ENCODE results near the gene KRTAP4-2.

DNA sequence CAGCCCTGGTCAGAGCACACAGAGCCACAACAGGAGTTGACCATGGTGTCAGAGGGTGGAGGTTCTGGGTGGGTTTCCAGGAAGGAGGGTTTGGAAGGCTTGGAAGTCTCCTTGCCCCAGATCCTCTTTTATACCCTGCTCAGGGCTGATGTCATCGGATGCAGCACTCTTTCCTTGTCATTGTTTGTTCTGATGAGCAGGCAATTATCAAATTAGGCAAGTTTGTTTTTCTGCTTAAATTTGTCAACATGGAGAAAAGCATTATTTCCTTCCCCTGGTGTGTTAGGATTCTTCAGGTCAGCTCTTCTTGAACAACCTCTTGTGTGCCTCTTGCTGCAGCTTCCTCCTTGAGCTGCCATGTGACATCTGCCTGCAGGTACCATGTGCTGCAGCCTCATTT is 17.4 kb downstream of the KRTAP4-2 start, which contains the start of gene KRTAP4-4:
- TF ChIP-seq, protein P1, sequence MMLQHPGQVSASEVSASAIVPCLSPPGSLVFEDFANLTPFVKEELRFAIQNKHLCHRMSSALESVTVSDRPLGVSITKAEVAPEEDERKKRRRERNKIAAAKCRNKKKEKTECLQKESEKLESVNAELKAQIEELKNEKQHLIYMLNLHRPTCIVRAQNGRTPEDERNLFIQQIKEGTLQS (IDR thresholded peaks at IDR 0.05): no peak
- TF ChIP-seq, protein P1 (CRISPR knock-in tag; conservative IDR thresholded peaks at IDR 0.05): no peak
- no peak for TF ChIP-seq ZNF324 (CRISPR knock-in tag; IDR thresholded peaks at IDR 0.05)
